PFSK-1 (cell line): ENCODE results near the gene MCCC2.

Experiments
- FOXP2 ChIP-seq: optimal IDR thresholded peaks from 2 replicates; pipeline ENCODE3; 2011; ENCODE audit warnings: borderline replicate concordance, control low read depth, inconsistent platforms; ENCODE audit not compliant: insufficient read depth; ENCODE audit errors: extremely low read length, extremely low read depth
- POLR2AphosphoS5 ChIP-seq: IDR thresholded peaks from 2 replicates; pipeline ENCODE4 v1.6.1; 2012; ENCODE audit warnings: low read depth, mild to moderate bottlenecking, control low read depth, low read length, moderate library complexity
- REST ChIP-seq, 2 experiments: IDR thresholded peaks; 2 replicates each; pipeline versions ENCODE4 v1.6.1 to v1.8.0; 2011 to 2012; ENCODE audit warnings: low read depth in 2 of 2, low read length in 2 of 2, control low read depth in 1 of 2, inconsistent platforms in 1 of 2, mild to moderate bottlenecking in 1 of 2, moderate library complexity in 1 of 2; ENCODE audit not compliant: insufficient read depth in 1 of 2
- TAF1 ChIP-seq: IDR thresholded peaks from 2 replicates; pipeline ENCODE4 v1.6.1; 2012; ENCODE audit warnings: low read length, control low read depth, borderline replicate concordance; ENCODE audit not compliant: insufficient read depth

DNA sequence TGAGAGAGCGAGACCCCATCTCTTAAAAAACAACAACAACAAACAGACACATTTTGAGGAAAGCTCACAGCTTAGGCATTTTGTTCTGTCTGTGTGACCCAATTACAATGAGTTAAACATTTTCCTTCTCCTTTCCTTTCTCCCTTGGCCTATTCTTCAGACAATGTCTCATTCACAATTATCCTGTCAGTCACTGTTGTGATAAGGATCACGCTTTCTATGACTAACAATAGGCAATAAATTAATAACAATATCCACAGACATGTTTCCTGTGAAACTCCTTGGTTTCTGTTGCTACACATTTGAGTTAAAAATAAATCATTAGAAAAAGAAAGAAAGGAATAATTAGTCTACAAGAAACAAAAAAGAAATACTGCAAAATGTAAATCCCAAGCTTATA, 112.1 kb downstream of the MCCC2 start:
- TF ChIP-seq REST (IDR thresholded peaks at IDR 0.05; ENCODE audit: insufficient read depth in 1 of 2, low read depth in 2 of 2, low read length in 2 of 2) (no peak), POLR2AphosphoS5 (no peak), FOXP2 (no peak), TAF1 (no peak)
